Upper lobe of left lung (tissue), 4 donors: Measurements from ENCODE around the gene KNCN.

Source experiments
- POLR2A ChIP-seq, 4 donors: fragments of 450-650 bp; IDR thresholded peaks; one replicate each; pipeline ENCODE4 v1.5.1; 2016 to 2017; ENCODE audit warnings: antibody characterized with exemption in 4 of 4, mild to moderate bottlenecking in 2 of 4
- POLR2AphosphoS5 ChIP-seq, 2 donors: sonication (generic); formaldehyde crosslinking; IDR thresholded peaks; one replicate each; pipeline ENCODE4 v1.5.1; 2017; ENCODE audit warnings: antibody characterized with exemption in 2 of 2
- TF ChIP-seq, protein P1 (sequence below), 6 experiments: fragments of 450-650 bp in 4 of 6; fragments of 200-600 bp in 2 of 6; sonication (generic) in 2 of 6; IDR thresholded peaks; one replicate each; pipeline ENCODE4 v1.5.1; 2016 to 2019; ENCODE audit warnings: antibody characterized with exemption in 6 of 6

DNA sequence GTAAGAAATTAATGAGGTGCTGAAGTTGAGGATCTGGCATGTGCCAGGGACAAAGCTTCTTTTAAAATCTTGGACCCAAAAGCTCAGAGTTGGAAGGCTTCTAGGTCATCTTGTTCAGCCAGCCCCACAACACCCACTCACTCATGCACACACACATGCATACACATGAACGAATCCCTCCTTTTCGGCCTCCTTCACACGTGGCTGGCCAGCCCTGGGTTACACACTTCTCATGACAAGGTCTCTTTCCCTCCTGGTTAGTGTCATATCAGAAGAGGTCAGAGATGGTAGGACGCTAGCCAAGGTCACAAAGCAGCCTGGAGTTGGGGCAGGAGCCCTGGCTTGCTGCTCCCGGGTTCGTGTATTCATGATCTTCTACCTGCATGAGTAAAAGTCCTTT, 54.9 kb downstream of the KNCN start:
- TF ChIP-seq, protein P1, sequence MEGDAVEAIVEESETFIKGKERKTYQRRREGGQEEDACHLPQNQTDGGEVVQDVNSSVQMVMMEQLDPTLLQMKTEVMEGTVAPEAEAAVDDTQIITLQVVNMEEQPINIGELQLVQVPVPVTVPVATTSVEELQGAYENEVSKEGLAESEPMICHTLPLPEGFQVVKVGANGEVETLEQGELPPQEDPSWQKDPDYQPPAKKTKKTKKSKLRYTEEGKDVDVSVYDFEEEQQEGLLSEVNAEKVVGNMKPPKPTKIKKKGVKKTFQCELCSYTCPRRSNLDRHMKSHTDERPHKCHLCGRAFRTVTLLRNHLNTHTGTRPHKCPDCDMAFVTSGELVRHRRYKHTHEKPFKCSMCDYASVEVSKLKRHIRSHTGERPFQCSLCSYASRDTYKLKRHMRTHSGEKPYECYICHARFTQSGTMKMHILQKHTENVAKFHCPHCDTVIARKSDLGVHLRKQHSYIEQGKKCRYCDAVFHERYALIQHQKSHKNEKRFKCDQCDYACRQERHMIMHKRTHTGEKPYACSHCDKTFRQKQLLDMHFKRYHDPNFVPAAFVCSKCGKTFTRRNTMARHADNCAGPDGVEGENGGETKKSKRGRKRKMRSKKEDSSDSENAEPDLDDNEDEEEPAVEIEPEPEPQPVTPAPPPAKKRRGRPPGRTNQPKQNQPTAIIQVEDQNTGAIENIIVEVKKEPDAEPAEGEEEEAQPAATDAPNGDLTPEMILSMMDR (IDR thresholded peaks at IDR 0.05): no peak
- TF ChIP-seq POLR2A (IDR thresholded peaks at IDR 0.05): no peak
- TF ChIP-seq POLR2AphosphoS5 (IDR thresholded peaks at IDR 0.05): no peak
